Measurements from ENCODE around the gene CNIH1.
"Not testable (repeated sequence)": the region's sequence is repeated elsewhere in the genome, so short reads cannot be mapped to it uniquely, and the experiment has no call there.

DNA sequence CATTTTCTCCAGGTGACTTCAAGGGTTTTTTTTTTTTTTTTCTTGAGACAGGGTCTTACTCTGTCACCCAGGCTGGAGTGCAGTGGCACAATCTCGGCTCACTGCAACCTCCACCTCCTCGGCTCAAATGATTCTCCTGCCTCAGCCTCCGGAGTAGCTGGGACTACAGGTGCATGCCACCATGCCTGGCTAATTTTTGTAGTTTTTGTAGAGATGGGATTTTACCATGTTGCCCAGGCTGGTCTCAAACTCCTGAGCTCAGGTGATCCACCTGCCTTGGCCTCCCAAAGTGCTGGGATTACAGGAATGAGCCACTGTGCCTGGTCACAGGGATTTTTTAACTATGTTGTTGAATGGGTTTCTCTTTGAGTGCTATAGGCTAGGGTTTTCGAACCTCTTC is 3.2 kb downstream of the CNIH1 start:
- TF ChIP-seq, protein P1, sequence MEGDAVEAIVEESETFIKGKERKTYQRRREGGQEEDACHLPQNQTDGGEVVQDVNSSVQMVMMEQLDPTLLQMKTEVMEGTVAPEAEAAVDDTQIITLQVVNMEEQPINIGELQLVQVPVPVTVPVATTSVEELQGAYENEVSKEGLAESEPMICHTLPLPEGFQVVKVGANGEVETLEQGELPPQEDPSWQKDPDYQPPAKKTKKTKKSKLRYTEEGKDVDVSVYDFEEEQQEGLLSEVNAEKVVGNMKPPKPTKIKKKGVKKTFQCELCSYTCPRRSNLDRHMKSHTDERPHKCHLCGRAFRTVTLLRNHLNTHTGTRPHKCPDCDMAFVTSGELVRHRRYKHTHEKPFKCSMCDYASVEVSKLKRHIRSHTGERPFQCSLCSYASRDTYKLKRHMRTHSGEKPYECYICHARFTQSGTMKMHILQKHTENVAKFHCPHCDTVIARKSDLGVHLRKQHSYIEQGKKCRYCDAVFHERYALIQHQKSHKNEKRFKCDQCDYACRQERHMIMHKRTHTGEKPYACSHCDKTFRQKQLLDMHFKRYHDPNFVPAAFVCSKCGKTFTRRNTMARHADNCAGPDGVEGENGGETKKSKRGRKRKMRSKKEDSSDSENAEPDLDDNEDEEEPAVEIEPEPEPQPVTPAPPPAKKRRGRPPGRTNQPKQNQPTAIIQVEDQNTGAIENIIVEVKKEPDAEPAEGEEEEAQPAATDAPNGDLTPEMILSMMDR (IDR thresholded peaks at IDR 0.05), result not testable (repeated sequence)
- not testable (repeated sequence) for TF ChIP-seq POLR2A (IDR thresholded peaks at IDR 0.05)
